ENCODE data around the gene PKD1.

DNA sequence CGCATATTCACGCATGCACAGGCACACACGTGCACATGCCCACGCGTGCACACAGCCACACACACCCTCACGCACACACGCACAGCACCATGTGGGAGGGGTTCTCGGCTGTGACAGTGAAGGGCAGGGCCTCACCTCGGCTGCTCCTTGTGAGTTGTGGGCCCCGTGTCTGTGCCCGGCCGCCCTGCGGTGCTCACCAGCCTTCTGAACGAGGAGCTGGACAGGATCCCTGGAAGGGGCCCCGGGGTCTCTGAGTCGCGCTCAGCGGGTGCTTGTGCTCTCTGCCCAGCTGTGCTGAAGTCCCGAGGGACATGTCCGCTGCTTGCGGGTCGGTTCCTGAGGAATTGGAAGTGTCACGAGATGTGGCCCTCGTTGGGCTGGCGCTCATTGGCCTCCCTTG lies 71.8 kb downstream of the PKD1 start:
- TF ChIP-seq, protein P1, sequence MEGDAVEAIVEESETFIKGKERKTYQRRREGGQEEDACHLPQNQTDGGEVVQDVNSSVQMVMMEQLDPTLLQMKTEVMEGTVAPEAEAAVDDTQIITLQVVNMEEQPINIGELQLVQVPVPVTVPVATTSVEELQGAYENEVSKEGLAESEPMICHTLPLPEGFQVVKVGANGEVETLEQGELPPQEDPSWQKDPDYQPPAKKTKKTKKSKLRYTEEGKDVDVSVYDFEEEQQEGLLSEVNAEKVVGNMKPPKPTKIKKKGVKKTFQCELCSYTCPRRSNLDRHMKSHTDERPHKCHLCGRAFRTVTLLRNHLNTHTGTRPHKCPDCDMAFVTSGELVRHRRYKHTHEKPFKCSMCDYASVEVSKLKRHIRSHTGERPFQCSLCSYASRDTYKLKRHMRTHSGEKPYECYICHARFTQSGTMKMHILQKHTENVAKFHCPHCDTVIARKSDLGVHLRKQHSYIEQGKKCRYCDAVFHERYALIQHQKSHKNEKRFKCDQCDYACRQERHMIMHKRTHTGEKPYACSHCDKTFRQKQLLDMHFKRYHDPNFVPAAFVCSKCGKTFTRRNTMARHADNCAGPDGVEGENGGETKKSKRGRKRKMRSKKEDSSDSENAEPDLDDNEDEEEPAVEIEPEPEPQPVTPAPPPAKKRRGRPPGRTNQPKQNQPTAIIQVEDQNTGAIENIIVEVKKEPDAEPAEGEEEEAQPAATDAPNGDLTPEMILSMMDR (IDR thresholded peaks at IDR 0.05), result no peak
- TF ChIP-seq POLR2A (IDR thresholded peaks at IDR 0.05), result no peak
